Endothelial cell of umbilical vein (primary cell): ENCODE data around the gene RNF125. TPM values are rescaled to one million over a fixed set of nuclear protein-coding genes. Genes with fewer than 3 reads are reported as not detected.

Source experiments
- BruUV-seq: library from RNA; stranded (reverse); fragments of 400-500 nt; replicated peaks from 2 replicates; lab custom pipeline; 2021; lab: Mats Ljungman, UMichigan
- CTCF ChIA-PET: fragments of 300-600, 350-600 bp; sonication (Branson Sonifier 250); formaldehyde crosslinking; loops from one replicate; lab custom pipeline; 2021; ENCODE audit warnings: antibody characterized with exemption, inconsistent platforms; lab: Charles Lee
- POLR2A ChIA-PET: fragments of 300-600, 350-600 bp; sonication (Branson Sonifier 250); formaldehyde crosslinking; loops from one replicate; lab custom pipeline; 2021; ENCODE audit warnings: antibody characterized with exemption, inconsistent platforms; lab: Charles Lee
- DNase-seq: peaks from one replicate; pipeline ENCODE4 v3.0.0-alpha.2; 2011; ENCODE audit warnings: low read depth, low spot score
- FAIRE-seq: peaks from 2 replicates; lab custom pipeline; 2011; peaks lifted over from hg19 to GRCh38; lab: Jason Lieb, UNC
- H2AFZ ChIP-seq: 2 replicates; pipeline ENCODE4 v1.6.0; 2012; ENCODE audit warnings: low read depth, low read length, control low read depth, inconsistent platforms
- H3K27ac ChIP-seq: 2 replicates; pipeline ENCODE4 v1.5.1; 2011; ENCODE audit warnings: low read depth, mild to moderate bottlenecking, control low read depth, low read length, moderate library complexity; ENCODE audit not compliant: insufficient read depth
- H3K27me3 ChIP-seq, 2 experiments: 2 replicates each; pipeline versions ENCODE4 v1.6.0 to v1.6.1; 2011; ENCODE audit warnings: low read length in 2 of 2, mixed read lengths in 1 of 2; ENCODE audit not compliant: control insufficient read depth in 2 of 2, insufficient read depth in 2 of 2
- H3K36me3 ChIP-seq, 2 experiments: 2 replicates in 1 of 2; 3 replicates in 1 of 2; pipeline ENCODE4 v1.5.1; 2011; ENCODE audit warnings: low read length in 2 of 2, mild to moderate bottlenecking in 1 of 2, moderate library complexity in 1 of 2; ENCODE audit not compliant: control insufficient read depth in 2 of 2, insufficient read depth in 2 of 2; ENCODE audit errors: extremely low read depth in 1 of 2
- H3K4me1 ChIP-seq: 3 replicates; pipeline ENCODE4 v1.5.1; 2011; ENCODE audit warnings: mild to moderate bottlenecking, low read length; ENCODE audit not compliant: control insufficient read depth, insufficient read depth; ENCODE audit errors: extremely low read depth
- H3K4me2 ChIP-seq: 2 replicates; pipeline ENCODE4 v1.6.1; 2011; ENCODE audit warnings: low read length, control low read depth, mixed read lengths; ENCODE audit not compliant: insufficient read depth
- H3K4me3 ChIP-seq, 3 experiments: fragments of 200-600 bp in 1 of 3; sonication (generic), shearing (Covaris generic) in 1 of 3; replicated peaks in 1 of 3; 2 replicates each; pipeline ENCODE4 v1.5.1; 2011 to 2016; ENCODE audit warnings: control low read depth in 3 of 3, low read length in 3 of 3, mild to moderate bottlenecking in 2 of 3, inconsistent platforms in 1 of 3, low read depth in 1 of 3, moderate library complexity in 1 of 3; ENCODE audit not compliant: insufficient read depth in 1 of 3
- H3K79me2 ChIP-seq: 2 replicates; pipeline ENCODE4 v1.6.0; 2012; ENCODE audit warnings: low read length, inconsistent platforms; ENCODE audit not compliant: control insufficient read depth, insufficient read depth
- H3K9ac ChIP-seq: replicated peaks from 2 replicates; pipeline ENCODE3; 2011; ENCODE audit warnings: low read length, control low read depth; ENCODE audit not compliant: insufficient read depth; ENCODE audit errors: extremely low read depth
- H3K9me1 ChIP-seq: replicated peaks from 3 replicates; pipeline ENCODE4 v1.6.0; 2011; ENCODE audit warnings: mild to moderate bottlenecking, low read length; ENCODE audit not compliant: control insufficient read depth, insufficient read depth; ENCODE audit errors: extremely low read depth
- H3K9me3 ChIP-seq: replicated peaks from 2 replicates; pipeline ENCODE4 v1.5.1; 2012; ENCODE audit warnings: low read length, inconsistent platforms; ENCODE audit not compliant: control insufficient read depth, insufficient read depth
- H4K20me1 ChIP-seq: replicated peaks from 2 replicates; pipeline ENCODE3; 2011; ENCODE audit warnings: mild to moderate bottlenecking, low read length; ENCODE audit not compliant: control insufficient read depth, insufficient read depth; ENCODE audit errors: extremely low read depth
- CTCF ChIP-seq, 2 donors: IDR thresholded peaks; 1 replicate in 1 of 2; 2 replicates in 1 of 2; pipeline ENCODE4 v1.5.1; 2011; ENCODE audit warnings: low read length in 2 of 2, mild to moderate bottlenecking in 2 of 2, moderate library complexity in 2 of 2, control low read depth in 1 of 2, inconsistent platforms in 1 of 2, low read depth in 1 of 2; ENCODE audit not compliant: insufficient read depth in 1 of 2; ENCODE audit errors: extremely low read depth in 1 of 2
- EZH2 ChIP-seq: IDR thresholded peaks from 2 replicates; pipeline ENCODE4 v1.6.1; 2012; ENCODE audit warnings: borderline replicate concordance, low read depth, mild to moderate bottlenecking, moderate library complexity, low read length, inconsistent platforms; ENCODE audit not compliant: severe bottlenecking
- FOS ChIP-seq: IDR thresholded peaks from 2 replicates; pipeline ENCODE4 v1.6.1; 2011; ENCODE audit warnings: mild to moderate bottlenecking, low read length, moderate library complexity, borderline replicate concordance; ENCODE audit not compliant: insufficient read depth
- GATA2 ChIP-seq: IDR thresholded peaks from 2 replicates; pipeline ENCODE4 v1.7.0; 2011; ENCODE audit warnings: low read depth, mild to moderate bottlenecking, moderate library complexity, mixed read lengths, low read length; ENCODE audit not compliant: insufficient read length, insufficient read depth
- JUN ChIP-seq: IDR thresholded peaks from 2 replicates; pipeline ENCODE4 v1.6.1; 2011; ENCODE audit warnings: borderline replicate concordance, low read depth; ENCODE audit not compliant: insufficient read length, insufficient read depth
- MYC ChIP-seq: IDR thresholded peaks from one replicate; pipeline ENCODE4 v1.6.1; 2011; ENCODE audit warnings: mild to moderate bottlenecking, low read depth, low read length
- POLR2A ChIP-seq: IDR thresholded peaks from 2 replicates; pipeline ENCODE4 v1.6.1; 2012; ENCODE audit warnings: low read depth, mild to moderate bottlenecking, control low read depth, low read length
- POLR2AphosphoS5 ChIP-seq: IDR thresholded peaks from 2 replicates; pipeline ENCODE4 v1.6.1; 2012; ENCODE audit warnings: low read depth, mild to moderate bottlenecking, control low read depth, low read length, moderate library complexity; ENCODE audit not compliant: insufficient read depth
- dilution Hi-C: fragments of 300-500 bp; cut with MboI; formaldehyde crosslinking; loops from one replicate; pipeline ENCODE4 v1.15.0; 2019; ENCODE audit warnings: low sequenced_read_pairs; ENCODE audit not compliant: extremely low pct_ligation_motif_present
- intact Hi-C: fragments of 100-400 bp; cut with micrococcal nuclease; formaldehyde crosslinking; loops from one replicate; pipeline ENCODE4 v1.10.0; 2022
- polyA plus RNA-seq, 4 experiments: library from polyadenylated mRNA; depleted of rRNA in 3 of 4; stranded (reverse) in 3 of 4; unstranded in 1 of 4; fragments of >200 nt; gene quantifications; 2 replicates each; pipeline versions ENCODE4 v1.2.1 to v1.2.3, GENCODE V29; 2011 to 2012; ENCODE audit warnings: missing spikeins in 1 of 4
- total RNA-seq: library from RNA; stranded (reverse); gene quantifications from 2 replicates; pipeline ENCODE4 v1.2.3, GENCODE V29; 2021

Gene RNF125
- total and polyA plus RNA-seq, 2 donors (not counting 3 experiments of a cell fraction or from before 2014, with no cell fraction given), result 0.73 to 1.3 TPM

- no peak overlapping the region for H3K4me2 ChIP-seq
- H3K9me3 ChIP-seq, result no peaks in the 10 kb centered on the region
- no peak for DNase-seq
- no peaks in the 10 kb centered on the region for H3K27me3 ChIP-seq
- H3K36me3 ChIP-seq, result peaks cover 0 to 5% of the 10 kb centered on the region in 2 experiments
- TF ChIP-seq GATA2, result no peak
- no peak for TF ChIP-seq POLR2AphosphoS5
- TF ChIP-seq EZH2, result no peak
- TF ChIP-seq JUN, result no peak
- TF ChIP-seq FOS, result no peak
- no peak for TF ChIP-seq CTCF (IDR thresholded peaks at IDR 0.05; ENCODE audit: extremely low read depth in 1 of 2, insufficient read depth in 1 of 2, low read depth in 1 of 2, low read length in 2 of 2)
- no peak for TF ChIP-seq MYC
- TF ChIP-seq POLR2A, result no peak
- intact Hi-C loops (no loop called here), dilution Hi-C loops (no loop called here)
- POLR2A ChIA-PET, result no interaction called here
- CTCF ChIA-PET, result no interaction called here
- peaks cover 76% of the 10 kb centered on the region for H3K79me2 ChIP-seq
- no peaks in the 10 kb centered on the region for H4K20me1 ChIP-seq
- H3K9me1 ChIP-seq, result no peaks in the 10 kb centered on the region
- no peak overlapping the region for H3K27ac ChIP-seq
- no peak overlapping the region for H3K9ac ChIP-seq
- BruUV-seq, result no TSS peak
- no peak overlapping the region for H3K4me3 ChIP-seq
- FAIRE-seq, result no peak
- peaks cover 8% of the 10 kb centered on the region for H3K4me1 ChIP-seq
- no peak overlapping the region for H2AFZ ChIP-seq
These were observed 94.2 kb downstream of the RNF125 start for GRCh38 chr18:32112826-32113225.
